PFSK-1 (cell line): ENCODE results near the gene NAA15.

ENCODE experiments used
- POLR2AphosphoS5 ChIP-seq: IDR thresholded peaks from 2 replicates; pipeline ENCODE4 v1.6.1; 2012; ENCODE audit warnings: low read depth, mild to moderate bottlenecking, control low read depth, low read length, moderate library complexity
- REST ChIP-seq, 2 experiments: IDR thresholded peaks; 2 replicates each; pipeline versions ENCODE4 v1.6.1 to v1.8.0; 2011 to 2012; ENCODE audit warnings: low read depth in 2 of 2, low read length in 2 of 2, control low read depth in 1 of 2, inconsistent platforms in 1 of 2, mild to moderate bottlenecking in 1 of 2, moderate library complexity in 1 of 2; ENCODE audit not compliant: insufficient read depth in 1 of 2
- SIN3A ChIP-seq: IDR thresholded peaks from 2 replicates; pipeline ENCODE4 v1.6.1; 2012; ENCODE audit warnings: mild to moderate bottlenecking, low read length, moderate library complexity, borderline replicate concordance; ENCODE audit not compliant: insufficient read depth
- TAF1 ChIP-seq: IDR thresholded peaks from 2 replicates; pipeline ENCODE4 v1.6.1; 2012; ENCODE audit warnings: low read length, control low read depth, borderline replicate concordance; ENCODE audit not compliant: insufficient read depth

DNA sequence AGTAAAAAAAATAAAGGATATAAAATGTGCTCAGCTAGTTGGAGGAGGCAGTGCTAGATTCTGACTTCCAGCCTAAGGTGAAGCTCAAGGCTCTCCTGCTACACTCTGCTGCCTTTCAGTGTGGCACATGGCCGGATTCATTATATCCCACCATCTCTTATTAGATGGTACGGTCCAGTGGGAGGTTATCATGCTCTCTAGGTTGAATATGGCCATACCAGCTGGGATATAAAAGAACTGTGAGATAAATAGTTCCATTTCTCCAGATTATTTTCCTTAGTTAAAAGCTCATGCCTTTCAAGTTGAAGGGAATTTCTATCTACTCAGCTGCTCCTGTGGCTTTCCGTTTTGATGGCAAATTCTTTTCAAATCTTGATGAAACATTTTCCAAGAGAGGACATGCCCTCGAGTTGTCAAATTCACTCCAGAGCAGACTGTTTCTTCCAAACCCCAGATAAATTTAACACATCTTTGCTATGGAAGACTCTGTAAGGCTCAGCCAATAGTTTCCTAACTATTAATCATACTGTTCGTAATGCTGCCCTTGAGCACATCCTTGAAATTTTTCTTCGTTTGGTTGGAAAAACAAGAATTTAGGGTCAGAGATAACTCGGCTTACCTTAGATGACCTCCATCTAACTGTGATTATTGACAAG is 19.1 kb upstream of the NAA15 start:
- TF ChIP-seq POLR2AphosphoS5: no peak
- no peak for TF ChIP-seq TAF1
- no peak for TF ChIP-seq REST (IDR thresholded peaks at IDR 0.05; ENCODE audit: insufficient read depth in 1 of 2, low read depth in 2 of 2, low read length in 2 of 2)
- no peak for TF ChIP-seq SIN3A
